Measurements from ENCODE around the gene DERA. TPM values are rescaled to one million over a fixed set of nuclear protein-coding genes. Genes with fewer than 3 reads are reported as not detected.
"Not testable (repeated sequence)": the region's sequence is repeated elsewhere in the genome, so short reads cannot be mapped to it uniquely, and the experiment has no call there.

The DERA gene
- total RNA-seq, 1 experiment from 2014 or later: 43.1 TPM

DNA sequence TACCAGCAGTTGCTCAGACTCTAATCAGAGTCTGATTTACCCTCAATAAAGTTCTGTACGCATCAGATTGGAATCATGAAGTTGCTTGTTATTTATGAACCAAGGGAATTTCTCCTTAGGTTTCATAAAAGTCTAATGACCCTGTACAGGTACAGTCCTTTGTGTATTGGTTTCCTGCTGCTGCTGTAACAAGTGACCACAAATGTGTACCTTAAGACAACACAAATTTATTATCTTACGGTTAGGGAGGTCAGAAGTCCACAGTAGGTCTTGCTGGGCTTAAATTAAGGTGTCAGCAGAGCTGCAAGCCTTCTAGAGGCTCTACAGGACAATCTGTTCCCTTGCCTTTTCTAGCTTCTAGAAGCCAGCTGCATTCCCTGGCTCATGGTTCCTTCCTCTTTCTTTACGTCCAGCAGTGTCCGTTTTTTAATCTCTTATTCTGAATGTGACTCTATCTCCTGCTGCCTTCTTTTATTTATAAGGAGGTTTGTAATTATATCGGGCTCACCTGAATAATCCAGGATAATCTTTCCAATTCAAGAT, 6.7 kb upstream of the DERA start:
- no peak for DNase-seq (ENCODE audit: low spot score)

DNA sequence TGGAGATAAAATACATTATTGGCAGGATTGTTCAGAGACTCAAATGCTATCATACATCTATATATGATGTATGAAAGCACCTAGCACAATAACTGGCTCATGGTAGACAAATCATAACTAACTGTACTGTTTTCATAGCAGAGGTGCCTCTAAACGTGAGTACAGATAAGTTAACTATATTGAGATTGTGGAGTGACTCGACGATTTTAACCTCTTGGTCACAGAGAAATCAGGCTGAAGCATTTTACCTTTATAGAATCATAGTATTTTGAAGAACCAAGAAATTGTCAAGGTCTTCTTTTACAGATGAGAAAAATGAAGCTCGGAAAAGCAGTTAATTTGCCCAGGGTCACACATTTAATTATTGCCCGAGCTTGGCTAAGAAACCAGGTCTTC, 666 bp upstream of the DERA start:
- DNase-seq (ENCODE audit: low spot score): no peak

DNA sequence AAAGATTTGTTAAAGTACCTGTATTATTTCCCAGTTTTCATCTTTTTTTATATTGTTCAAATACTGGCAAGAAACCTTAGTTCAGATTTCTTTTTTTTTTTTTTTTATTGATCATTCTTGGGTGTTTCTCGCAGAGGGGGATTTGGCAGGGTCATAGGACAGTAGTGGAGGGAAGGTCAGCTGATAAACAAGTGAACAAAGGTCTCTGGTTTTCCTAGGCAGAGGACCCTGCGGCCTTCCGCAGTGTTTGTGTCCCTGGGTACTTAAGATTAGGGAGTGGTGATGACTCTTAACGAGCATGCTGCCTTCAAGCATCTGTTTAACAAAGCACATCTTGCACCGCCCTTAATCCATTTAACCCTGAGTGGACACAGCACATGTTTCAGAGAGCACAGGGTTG, 799 bp downstream of the DERA start:
- not testable (repeated sequence) for DNase-seq (ENCODE audit: low spot score)

DNA sequence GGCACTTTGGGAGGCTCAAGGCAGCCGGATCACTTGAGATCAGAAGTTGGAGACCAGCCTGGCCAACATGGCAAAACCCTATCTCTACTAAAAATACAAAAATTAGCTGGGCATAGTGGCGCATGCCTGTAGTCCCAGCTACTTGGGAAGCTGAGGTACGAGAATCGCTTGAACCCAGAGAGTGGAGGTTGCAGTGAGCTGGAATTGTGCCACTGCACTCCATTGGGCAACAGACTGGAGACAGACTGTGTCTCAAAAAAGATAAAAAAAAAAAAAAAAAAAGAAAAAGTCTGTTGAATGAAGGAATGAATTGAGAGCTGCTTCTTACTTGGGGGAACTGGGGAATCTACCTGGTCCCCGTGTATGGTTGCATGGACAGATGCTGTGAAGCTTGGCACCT, 3.0 kb downstream of the DERA start:
- DNase-seq (ENCODE audit: low spot score): not testable (repeated sequence)

DNA sequence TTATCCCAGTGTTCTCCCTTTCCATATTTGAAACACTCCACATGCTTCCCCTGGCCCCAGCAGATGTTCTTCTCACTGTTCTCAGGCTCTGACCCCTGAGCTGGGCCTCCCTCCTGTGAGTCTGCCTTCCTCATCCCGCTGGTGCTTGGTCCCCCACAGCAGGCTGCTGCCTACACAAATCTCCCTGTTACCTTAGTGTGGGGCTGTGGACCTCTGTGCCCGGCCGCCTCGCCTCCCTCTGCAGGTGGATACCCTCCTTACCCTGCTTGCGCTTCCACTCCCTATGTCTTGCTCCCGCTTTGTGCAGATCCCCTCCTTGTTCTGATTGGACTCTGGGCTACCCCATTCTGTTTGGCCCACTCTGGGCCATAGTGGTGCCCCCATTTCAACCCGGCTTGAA, 6.9 kb downstream of the DERA start:
- DNase-seq (ENCODE audit: low spot score): no peak

DNA sequence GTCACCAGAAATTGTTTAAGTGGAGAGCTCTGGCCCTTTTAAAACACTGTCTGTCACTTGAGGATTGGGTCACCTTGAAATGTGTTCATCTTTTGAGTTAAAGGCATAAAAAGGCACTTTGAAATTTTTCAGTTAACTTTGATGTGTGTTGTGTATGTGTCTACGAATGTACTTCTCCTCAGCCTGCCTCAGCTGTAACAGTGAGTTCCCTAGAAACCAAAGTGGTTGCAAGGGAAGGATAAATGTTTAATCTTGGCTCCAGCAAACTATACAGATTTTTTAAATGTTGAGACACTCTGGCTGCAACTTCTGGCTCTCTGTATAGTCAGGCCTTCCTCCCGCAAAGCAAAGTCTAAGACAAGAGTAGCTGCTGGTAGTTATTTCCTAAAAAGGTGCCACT, 8.3 kb downstream of the DERA start:
- DNase-seq (ENCODE audit: low spot score): no peak

DNA sequence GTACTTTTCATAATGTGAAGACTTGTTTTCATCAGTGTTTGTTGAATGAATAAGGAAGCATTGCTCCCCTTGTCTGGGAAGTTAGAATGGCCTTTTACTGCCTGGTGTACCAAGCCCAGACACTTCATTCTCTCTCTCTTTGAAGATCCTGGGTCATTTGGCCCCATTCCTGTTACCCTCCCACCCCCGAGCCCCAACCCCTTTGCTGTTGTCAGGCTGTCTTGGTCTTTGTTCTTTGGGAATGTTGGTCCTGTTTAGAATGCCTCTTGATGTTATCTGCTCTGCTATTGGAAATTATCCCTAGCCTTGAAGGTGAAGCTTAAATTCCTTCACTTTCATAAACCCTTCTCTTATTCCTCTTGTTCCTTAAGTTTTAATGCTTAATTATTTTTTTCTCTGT, 13.8 kb downstream of the DERA start:
- no peak for DNase-seq (ENCODE audit: low spot score)

DNA sequence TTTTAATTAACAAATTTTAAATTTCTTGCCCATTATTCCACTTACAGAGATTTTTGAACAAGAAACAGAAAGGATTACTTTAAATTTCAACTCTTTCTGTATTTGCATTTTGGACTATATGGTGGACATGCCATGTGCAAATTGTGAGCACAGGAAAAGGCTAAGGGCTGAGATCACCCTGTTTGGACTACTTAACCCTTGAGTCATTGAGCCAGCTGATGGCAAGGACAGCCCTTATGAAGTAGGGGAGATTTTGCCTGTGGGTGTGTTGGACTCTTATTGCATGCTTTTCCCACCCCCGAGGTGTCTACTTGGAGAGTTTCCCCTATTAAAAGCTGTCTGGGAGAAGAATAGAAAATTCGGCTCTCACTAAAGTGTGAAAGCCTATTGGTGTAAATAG, 17.2 kb downstream of the DERA start:
- DNase-seq (ENCODE audit: low spot score): peak; percentile 74

DNA sequence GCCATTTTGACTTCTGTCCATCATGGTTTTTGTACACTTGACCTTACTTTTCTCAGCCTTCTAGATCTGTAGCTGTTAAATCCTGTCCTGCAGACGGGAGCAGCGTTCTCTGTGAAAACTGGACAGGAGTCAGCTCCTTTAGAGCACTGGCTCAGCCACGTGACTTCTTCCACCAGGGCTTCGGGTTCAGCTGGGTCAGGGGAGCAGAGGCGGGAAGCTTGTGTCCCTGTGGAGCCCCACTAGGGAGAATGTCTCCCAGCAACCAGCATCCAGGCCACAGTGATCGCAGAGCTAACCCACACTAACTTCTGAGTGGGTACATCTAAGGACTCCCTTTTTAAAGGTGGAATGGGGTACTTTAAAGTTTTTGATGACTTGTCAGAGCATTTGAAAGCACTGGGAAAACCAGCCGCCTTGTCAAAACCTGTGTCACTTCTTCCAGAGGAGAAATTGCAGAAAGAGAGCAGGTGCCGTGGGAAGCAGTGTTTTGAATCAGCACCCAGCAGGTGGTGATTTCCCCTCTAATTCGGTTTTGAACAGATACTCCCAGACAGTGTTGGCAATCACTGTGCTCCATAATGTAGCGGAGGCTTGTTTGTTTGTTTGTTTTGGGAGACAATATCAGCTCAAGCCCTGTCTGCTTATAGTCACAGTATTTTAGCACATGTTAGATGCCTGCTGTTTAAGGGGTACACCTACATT, 17.9 kb downstream of the DERA start:
- no peak for DNase-seq (ENCODE audit: low spot score)

DNA sequence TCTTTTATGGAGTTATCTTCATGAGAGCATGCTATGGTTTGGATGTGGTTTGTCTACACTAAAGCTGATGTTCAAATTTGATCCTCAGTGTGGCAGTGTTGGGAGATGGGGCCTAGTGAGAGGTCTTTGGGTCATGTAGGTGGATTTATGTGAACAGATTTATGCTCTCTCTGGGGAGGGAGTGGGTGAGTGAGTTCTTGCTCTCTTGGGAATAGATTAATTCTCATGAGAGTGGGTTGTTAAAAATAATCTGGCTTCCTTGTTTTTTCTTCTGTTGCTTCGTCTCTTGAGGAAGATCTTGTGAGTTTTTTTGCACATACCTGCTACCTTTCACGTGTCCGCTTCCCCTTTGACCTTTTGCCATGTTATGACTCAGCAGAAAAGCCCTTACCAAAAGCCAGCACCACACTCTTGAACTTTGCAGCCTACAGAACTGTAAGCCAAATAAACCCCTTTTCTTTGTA, 20.5 kb downstream of the DERA start:
- no peak for DNase-seq (ENCODE audit: low spot score)

DNA sequence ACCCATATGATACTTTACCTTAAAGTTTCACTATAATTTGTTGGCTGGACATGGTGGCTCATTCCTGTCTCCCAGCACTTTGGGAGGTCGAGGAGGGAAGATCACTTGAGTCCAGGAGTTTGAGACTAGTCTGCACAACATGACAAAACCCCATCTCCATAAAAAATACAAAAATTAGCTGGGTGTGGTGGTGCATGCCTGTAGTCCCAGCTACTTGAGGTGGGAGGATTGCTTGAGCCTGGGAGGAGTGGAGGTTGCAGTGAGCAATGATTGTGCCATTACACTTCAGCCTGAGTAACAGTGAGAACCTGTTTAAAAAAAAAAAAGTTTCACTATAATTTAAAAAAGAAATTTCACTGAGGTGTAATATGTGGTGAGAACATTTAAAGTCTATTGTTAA, 21.2 kb downstream of the DERA start:
- DNase-seq (ENCODE audit: low spot score): no peak

DNA sequence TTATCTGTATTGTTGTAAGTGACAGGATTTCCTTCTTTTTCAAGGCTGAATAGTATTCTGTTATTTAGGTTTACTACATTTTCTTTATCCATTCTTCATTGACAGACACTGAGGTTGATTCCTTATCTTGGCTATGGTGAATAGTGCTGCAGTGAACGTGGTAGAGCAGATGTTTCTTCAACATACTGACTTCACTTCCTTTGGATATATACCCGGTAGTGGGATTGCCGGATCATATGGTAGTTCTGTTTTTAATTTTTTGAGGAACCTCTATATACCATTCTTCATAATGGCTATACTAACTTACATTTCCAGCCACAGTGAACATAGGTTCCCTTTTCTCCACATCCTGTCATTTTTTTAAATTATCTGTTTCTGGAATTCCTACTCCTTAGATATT, 21.8 kb downstream of the DERA start:
- DNase-seq (ENCODE audit: low spot score): no peak

DNA sequence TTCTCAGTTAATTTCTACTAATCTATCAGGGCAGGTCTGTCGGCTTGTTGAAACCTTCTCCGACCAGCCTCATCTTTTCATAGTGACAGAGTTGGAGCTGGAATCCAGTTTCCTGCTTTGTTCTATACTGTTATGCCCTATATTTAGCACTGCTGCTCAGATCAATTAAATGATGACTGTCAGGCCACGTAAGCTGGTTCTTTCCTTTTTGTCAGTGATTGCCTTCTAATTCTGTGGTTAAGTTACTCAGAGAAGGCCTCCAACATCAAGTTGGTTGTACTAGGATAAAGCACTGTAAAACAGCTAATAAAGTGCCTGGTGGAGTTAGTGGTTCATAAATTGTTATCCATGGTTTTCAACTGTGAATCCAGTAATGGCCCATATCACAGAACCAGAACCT, 22.6 kb downstream of the DERA start:
- DNase-seq (ENCODE audit: low spot score): no peak

DNA sequence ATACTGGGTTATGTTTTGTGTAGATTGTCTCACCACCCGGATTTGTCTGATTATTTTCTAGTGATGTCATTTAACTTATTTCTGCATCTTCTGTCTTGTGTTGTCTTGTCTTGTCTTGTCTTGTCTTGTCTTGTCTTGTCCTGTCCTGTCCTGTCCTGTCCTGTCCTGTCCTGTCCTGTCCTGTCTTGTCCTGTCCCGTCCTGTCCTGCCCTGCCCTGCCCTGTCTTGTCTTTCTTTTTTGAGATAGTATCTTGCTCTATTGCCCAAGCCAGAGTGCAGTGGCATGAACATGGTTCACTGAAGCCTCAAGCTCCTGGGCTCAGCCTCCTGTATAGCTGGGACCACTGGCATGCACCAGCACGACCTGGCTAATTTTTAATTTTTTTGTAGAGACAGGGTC, 25.6 kb downstream of the DERA start:
- no peak for DNase-seq (ENCODE audit: low spot score)

DNA sequence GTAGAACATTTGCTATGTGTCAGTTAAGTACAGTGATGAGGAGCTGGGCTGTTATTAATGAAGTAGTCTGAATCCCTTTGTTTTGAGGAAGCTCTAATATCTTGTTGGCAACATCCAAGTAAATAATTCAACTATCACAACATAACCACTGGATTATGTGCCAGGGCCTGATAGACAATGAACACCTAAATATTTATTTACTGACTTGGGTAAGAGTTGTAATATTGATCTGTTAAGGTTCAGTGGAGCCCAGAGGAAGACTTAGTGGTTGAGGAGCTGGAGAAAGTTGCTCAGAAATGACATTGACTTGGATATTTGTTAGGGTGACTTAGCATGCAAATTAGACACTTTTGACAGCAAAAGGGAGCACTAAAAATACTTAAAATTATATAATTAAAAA, 26.8 kb downstream of the DERA start:
- no peak for DNase-seq (ENCODE audit: low spot score)

DNA sequence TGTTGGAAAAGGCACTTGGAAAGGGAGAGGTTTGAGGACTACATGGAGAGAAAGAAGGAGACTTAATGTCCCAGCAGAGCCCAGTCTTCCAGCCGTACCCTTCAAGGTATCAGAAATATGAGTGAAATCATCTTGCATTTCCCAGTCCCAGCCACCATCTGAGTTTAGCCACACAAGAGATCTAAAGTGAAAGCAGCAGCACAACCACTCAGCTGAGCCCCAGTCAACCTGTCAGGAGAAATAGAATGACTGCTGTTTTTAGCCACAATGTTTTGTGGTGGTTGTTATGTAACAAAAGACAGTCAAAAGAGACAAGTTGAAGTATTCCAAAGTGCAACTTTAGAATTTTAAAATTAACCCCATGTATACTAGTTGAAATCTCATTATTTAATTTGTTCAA, 28.0 kb downstream of the DERA start:
- DNase-seq (ENCODE audit: low spot score): no peak

DNA sequence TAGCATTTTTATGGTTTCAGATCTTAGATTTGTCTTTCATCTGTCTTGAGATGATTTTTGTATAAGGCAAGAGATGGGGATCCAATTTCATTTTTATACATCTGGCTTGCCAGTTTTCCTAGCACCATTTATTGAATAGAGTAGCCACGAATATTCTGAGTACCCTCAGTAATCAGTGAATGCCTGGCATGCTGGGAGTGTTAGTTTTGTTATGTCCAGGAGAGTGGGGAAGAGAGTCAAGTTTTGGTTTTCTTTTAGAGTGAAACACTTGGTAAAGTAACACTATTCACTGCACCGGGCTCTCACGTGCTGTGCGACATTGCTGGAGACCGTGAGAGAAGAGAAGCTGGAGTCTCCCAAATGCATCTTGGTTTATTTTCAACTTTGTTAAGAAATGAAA, 31.3 kb downstream of the DERA start:
- no peak for DNase-seq (ENCODE audit: low spot score)

DNA sequence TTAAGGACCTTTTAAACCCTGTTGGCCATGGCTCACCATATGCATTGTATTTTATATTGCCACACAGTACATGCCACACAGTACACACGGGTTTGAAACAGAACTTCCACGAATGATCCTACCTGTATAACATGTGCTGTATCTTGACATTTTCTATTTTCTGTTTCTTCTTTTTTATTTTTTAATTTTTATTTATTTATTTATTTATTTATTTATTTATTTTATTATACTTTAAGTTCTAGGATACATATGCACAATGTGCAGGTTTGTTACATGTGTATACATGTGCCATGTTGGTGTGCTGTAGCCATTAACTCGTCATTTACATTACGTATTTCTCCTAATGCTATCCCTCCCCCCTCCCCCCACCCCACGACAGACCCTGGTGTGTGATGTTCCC, 32.4 kb downstream of the DERA start:
- DNase-seq (ENCODE audit: low spot score): not testable (repeated sequence)

DNA sequence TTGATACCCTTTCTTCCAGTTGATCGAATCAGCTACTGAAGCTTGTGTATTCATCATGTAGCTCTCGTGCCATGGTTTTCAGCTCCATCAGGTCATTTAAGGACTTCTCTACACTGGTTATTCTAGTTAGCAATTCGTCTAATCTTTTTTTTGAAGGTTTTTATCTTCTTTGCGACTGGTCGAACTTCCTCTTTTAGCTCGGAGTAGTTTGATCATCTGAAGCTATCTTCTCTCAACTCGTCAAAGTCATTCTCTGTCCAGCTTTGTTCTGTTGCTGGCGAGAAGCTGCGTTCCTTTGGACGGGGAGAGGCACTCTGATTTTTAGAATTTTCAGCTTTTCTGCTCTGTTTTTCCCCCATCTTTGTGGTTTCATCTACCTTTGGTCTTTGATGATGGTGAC, 37.3 kb downstream of the DERA start:
- DNase-seq (ENCODE audit: low spot score): not testable (repeated sequence)

DNA sequence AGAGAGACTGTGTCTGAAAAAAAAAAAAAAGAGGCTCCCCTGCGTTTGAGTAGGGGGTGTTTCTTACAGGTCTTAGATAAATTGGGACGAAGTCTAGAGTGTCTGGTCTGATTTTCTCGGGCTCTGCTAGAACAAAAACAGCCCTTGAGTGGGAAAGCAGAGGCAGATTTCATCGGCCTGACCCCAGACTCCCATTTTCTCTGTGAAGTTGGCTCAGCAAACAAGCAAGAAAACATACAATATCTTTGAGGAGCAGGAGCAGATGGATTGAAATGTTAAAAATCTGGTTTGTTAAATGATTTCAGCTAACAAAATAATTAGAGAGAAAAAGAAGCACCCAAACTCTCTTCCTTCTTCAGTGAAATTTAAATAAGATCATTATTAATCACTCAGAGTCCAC, 44.1 kb downstream of the DERA start:
- no peak for DNase-seq (ENCODE audit: low spot score)

DNA sequence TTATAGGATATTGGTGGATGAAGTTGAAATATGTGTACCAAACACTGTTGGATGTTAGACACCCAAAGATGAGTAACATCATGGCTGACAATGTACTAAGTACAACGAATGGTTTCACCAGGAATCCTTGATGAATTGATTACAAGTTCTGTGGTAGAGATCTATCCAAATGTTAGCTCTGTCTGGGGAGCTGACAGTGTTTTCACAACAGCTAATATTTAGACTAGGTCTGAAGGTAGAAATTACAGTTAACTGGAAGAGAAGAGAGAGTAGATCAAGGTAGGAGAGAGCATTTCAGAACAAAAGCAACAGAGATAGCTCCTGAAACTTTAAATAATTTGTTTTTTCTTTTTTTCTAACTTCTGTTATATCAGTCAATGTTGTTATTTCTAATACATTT, 44.9 kb downstream of the DERA start:
- DNase-seq (ENCODE audit: low spot score): no peak

DNA sequence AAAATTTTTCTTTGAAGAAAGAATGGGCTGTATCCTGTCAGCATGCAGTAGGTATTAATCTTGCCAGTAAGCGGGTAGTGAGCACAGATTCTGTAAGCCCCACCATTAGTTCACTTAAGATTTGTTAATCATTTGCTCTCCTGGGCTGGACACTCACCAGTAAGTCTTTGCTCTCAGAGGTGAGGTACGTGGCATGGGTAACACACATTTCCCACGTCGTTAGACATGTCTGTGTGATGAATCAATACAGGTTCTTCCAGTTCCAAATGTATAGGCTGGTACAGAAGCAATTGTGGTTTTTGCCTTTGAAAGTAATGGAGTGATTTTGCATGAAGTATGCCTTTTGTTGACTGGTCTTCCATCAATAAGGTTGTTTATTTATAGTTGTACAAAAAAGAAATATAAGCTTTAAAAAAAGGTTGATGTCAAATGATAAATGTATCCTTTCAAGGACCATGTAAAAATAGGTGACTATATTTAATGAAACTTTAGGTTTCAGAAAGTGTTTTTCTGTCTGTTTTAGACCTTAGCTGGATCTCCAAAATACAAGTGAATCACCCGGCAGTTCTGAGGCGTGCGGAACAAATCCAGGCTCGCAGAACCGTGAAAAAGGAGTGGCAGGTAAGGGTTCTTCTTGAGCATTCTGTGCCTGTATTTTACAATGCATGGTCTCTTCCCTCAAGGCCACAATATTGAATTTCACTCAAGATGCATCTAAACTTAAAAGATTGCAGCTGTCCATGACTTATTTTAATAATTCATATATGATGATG, 45.5 kb downstream of the DERA start:
- no peak for DNase-seq (ENCODE audit: low spot score)

DNA sequence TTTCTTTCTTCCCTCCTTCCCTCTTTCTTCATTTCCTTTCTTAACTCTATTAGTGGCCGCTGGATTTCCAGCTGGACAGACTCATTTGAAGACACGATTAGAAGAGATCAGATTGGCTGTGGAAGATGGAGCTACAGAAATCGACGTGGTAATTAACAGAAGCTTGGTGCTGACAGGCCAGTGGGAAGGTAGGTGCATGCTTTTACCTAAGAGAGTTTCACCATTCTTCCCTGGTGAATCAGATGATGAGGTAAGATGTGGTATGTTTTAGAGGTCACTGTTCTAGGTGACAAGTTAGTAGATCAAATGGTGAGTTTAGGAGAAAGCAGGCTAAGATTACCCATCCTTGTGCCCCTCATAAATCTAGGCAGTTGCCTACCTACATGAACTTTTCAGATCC, 51.6 kb downstream of the DERA start:
- no peak for DNase-seq (ENCODE audit: low spot score)

Data from A172 (cell line).